ENCODE results near the gene TNFSF13.

Gene TNFSF13

GRCh38 chr17:7558544-7559319, at the start of gene TNFSF13:
TNFSF13 (plus strand) TSS chr17:7558750; CDS start chr17:7559040, 290 bp downstream.
- no peak for DNase-seq

- DNase-seq: no peak
Observed at GRCh38 chr17:7508846-7509245, 49.7 kb upstream of the TNFSF13 start.

- DNase-seq: no peak
Observed at GRCh38 chr17:7509937-7510336, 48.6 kb upstream of the TNFSF13 start.

- no peak for DNase-seq
Observed at GRCh38 chr17:7511108-7511507, 47.4 kb upstream of the TNFSF13 start.

- no peak for DNase-seq
Observed at GRCh38 chr17:7512105-7512504, 46.4 kb upstream of the TNFSF13 start.

GRCh38 chr17:7512824-7513540, 45.6 kb upstream of the TNFSF13 start:
- no peak for DNase-seq

- no peak for DNase-seq
Observed at GRCh38 chr17:7513850-7514419, 44.6 kb upstream of the TNFSF13 start.

- DNase-seq: no peak
Observed at GRCh38 chr17:7515911-7516610, 42.5 kb upstream of the TNFSF13 start.

- peak; percentile 72 for DNase-seq
Observed at GRCh38 chr17:7523033-7523432, 35.5 kb upstream of the TNFSF13 start.

GRCh38 chr17:7528842-7529241, 29.7 kb upstream of the TNFSF13 start:
- DNase-seq: no peak

- DNase-seq: no peak
Observed at GRCh38 chr17:7530023-7530900, 28.3 kb upstream of the TNFSF13 start.

GRCh38 chr17:7538050-7538449, 20.5 kb upstream of the TNFSF13 start:
- DNase-seq: no peak

- DNase-seq: no peak
Observed at GRCh38 chr17:7538891-7539545, 19.5 kb upstream of the TNFSF13 start.

GRCh38 chr17:7541074-7541621, 17.4 kb upstream of the TNFSF13 start:
- DNase-seq: no peak

- DNase-seq: no peak
Observed at GRCh38 chr17:7544911-7545310, 13.6 kb upstream of the TNFSF13 start.

- peak; percentile 72 for DNase-seq
Observed at GRCh38 chr17:7548585-7549400, 9.8 kb upstream of the TNFSF13 start, which contains the start of gene TNFSF12. TNFSF12 (plus strand) TSS chr17:7549058; CDS start chr17:7549154, 96 bp downstream.

- peak; percentile 63 for DNase-seq
Observed at GRCh38 chr17:7549401-7550055, 9.0 kb upstream of the TNFSF13 start.

GRCh38 chr17:7550344-7550743, 8.2 kb upstream of the TNFSF13 start:
- DNase-seq: no peak

- no peak for DNase-seq
Observed at GRCh38 chr17:7551396-7551795, 7.2 kb upstream of the TNFSF13 start.

- no peak for DNase-seq
Observed at GRCh38 chr17:7552621-7553051, 5.9 kb upstream of the TNFSF13 start.

Measured in stimulated activated CD8-positive, alpha-beta memory T cell treated with anti-CD3 and anti-CD28 coated beads, Interleukin-4, amount 100 ng/mL, for 48 hours (primary cell).